Islet precursor cell (in vitro differentiated cells): ENCODE measurements around the gene ZNF681.
"Not testable (repeated sequence)": the region's sequence is repeated elsewhere in the genome, so short reads cannot be mapped to it uniquely, and the experiment has no call there.

Experiments
- DNase-seq: peaks from one replicate; pipeline ENCODE4 v3.0.0-alpha.2; 2018

The ZNF681 gene

GRCh38 chr19:23758187-23759074 is at the start of gene ZNF681:
Gene ZNF681, minus strand, starts transcription at chr19:23758891. Its CDS starts 142 bp downstream, at chr19:23758749.
- peak; percentile 95 for DNase-seq

GRCh38 chr19:23804676-23805075 is 46.0 kb upstream of the ZNF681 start:
- no peak for DNase-seq

GRCh38 chr19:23802290-23802689 is 43.6 kb upstream of the ZNF681 start:
- DNase-seq = no peak

- DNase-seq = no peak
Measured at GRCh38 chr19:23801803-23802202, 43.1 kb upstream of the ZNF681 start.

GRCh38 chr19:23800868-23801267 is 42.2 kb upstream of the ZNF681 start:
- no peak for DNase-seq

- no peak for DNase-seq
Measured at GRCh38 chr19:23800271-23800670, 41.6 kb upstream of the ZNF681 start.

GRCh38 chr19:23799321-23799720 is 40.6 kb upstream of the ZNF681 start:
- DNase-seq = no peak

- no peak for DNase-seq
Measured at GRCh38 chr19:23795462-23795861, 36.8 kb upstream of the ZNF681 start.

GRCh38 chr19:23792784-23793183 is 34.1 kb upstream of the ZNF681 start:
- DNase-seq = no peak

- DNase-seq = no peak
Measured at GRCh38 chr19:23790641-23791488, 32.2 kb upstream of the ZNF681 start.

GRCh38 chr19:23789246-23789645 is 30.6 kb upstream of the ZNF681 start:
- no peak for DNase-seq

GRCh38 chr19:23788411-23788810 is 29.7 kb upstream of the ZNF681 start:
- DNase-seq = no peak

- DNase-seq = no peak
Measured at GRCh38 chr19:23787106-23787505, 28.4 kb upstream of the ZNF681 start.

GRCh38 chr19:23785982-23786381 is 27.3 kb upstream of the ZNF681 start:
- DNase-seq = no peak

GRCh38 chr19:23784274-23784673 is 25.6 kb upstream of the ZNF681 start:
- DNase-seq = no peak

- no peak for DNase-seq
Measured at GRCh38 chr19:23783636-23784035, 24.9 kb upstream of the ZNF681 start.

- no peak for DNase-seq
Measured at GRCh38 chr19:23779645-23780044, 21.0 kb upstream of the ZNF681 start.

- no peak for DNase-seq
Measured at GRCh38 chr19:23778566-23778965, 19.9 kb upstream of the ZNF681 start.

GRCh38 chr19:23778036-23778435 is 19.3 kb upstream of the ZNF681 start:
- DNase-seq = not testable (repeated sequence)

GRCh38 chr19:23777216-23777615 is 18.5 kb upstream of the ZNF681 start:
- no peak for DNase-seq

GRCh38 chr19:23776507-23777205 is 18.0 kb upstream of the ZNF681 start:
- no peak for DNase-seq

- DNase-seq = no peak
Measured at GRCh38 chr19:23774524-23774971, 15.9 kb upstream of the ZNF681 start.

GRCh38 chr19:23774106-23774505 is 15.4 kb upstream of the ZNF681 start:
- DNase-seq = no peak
